Fibroblast of pulmonary artery (primary cell): ENCODE results near the gene CCDC192.

ENCODE experiments used
- DNase-seq: peaks from one replicate; pipeline ENCODE4 v3.0.0-alpha.2; 2010; ENCODE audit warnings: low read depth
- H3K4me3 ChIP-seq: replicated peaks from 2 replicates; pipeline ENCODE4 v1.5.1; 2011; ENCODE audit warnings: low read depth, mild to moderate bottlenecking, control low read depth, low read length, moderate library complexity
- CTCF ChIP-seq: IDR thresholded peaks from 2 replicates; pipeline ENCODE4 v1.5.1; 2011; ENCODE audit warnings: mild to moderate bottlenecking, control low read depth, low read length, inconsistent platforms; ENCODE audit errors: missing control alignments

Gene CCDC192

GRCh38 chr5:127940854-127941253, 237.7 kb downstream of the CCDC192 start:
- no peak for TF ChIP-seq CTCF
- no peak overlapping the region for H3K4me3 ChIP-seq
- no peak for DNase-seq

GRCh38 chr5:127941646-127942045, 238.5 kb downstream of the CCDC192 start:
- H3K4me3 ChIP-seq = no peak overlapping the region
- no peak for DNase-seq
- TF ChIP-seq CTCF = no peak

DNA sequence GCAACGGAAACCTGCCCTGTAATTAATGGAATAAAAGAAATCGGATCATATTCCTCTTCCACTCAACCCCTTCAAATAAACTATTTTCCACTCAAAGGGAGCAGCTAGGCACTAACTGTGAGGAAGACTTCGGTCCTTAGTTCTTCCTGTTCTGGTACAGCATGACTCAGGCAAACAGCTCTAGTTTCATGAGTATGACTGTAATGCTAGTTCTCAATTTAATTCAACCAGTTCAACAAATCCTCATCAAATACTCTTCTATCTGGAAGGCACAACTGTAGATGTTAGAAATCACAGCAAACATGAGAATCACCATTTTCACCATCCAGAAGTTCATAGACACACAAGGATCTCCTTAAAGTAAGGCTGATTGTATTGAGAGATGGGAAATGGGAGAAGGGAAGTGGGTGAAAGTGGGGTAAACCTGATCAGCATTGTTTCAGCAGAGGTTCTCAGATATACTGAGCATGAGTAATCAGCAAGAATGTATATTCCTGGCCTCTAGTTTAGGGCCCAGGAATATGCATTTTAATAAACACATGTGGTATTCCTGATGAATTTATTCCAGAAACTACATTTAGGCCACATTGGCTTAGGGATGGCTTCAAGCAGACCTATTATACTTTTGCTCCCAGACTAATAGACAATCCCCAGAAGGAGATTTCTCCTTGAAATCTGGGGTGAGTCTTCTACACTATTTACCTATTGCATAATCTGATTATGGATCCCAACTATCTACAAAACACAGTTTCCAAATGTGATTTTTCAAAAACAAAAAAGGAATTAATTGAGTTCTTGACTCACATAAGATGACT, 239.3 kb downstream of the CCDC192 start:
- no peak overlapping the region for H3K4me3 ChIP-seq
- TF ChIP-seq CTCF = no peak
- peak; percentile 27 for DNase-seq

GRCh38 chr5:127943061-127943371, 239.8 kb downstream of the CCDC192 start:
- no peak for DNase-seq
- no peak overlapping the region for H3K4me3 ChIP-seq
- TF ChIP-seq CTCF = no peak

DNA sequence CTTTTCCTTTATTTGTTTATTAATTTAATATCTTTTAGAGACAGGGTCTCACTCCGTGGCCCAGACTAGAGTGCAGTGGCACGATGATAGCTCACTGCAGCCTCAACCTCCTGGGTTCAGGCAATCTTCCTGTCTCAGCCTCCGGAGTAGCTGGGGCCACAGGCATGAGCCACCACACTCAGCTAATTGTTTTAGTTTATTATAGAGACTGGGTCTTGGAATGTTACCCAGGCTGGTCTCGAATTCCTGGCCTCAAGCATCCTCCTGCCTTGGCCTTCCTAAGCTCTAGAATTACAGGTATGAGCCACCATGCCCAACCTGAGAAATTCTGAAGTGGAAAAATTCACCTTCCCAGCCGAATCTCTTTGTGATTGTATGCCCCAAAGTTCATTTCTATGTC, 240.9 kb downstream of the CCDC192 start:
- TF ChIP-seq CTCF = no peak
- no peak for DNase-seq
- H3K4me3 ChIP-seq = no peak overlapping the region

GRCh38 chr5:127947941-127948340, 244.8 kb downstream of the CCDC192 start:
- no peak for TF ChIP-seq CTCF
- H3K4me3 ChIP-seq = no peak overlapping the region
- no peak for DNase-seq
